Fibroblast of pulmonary artery (primary cell): Measurements from ENCODE around the gene FIBCD1.

Experiments
- DNase-seq: peaks from one replicate; pipeline ENCODE4 v3.0.0-alpha.2; 2010; ENCODE audit warnings: low read depth
- H3K4me3 ChIP-seq: replicated peaks from 2 replicates; pipeline ENCODE4 v1.5.1; 2011; ENCODE audit warnings: low read depth, mild to moderate bottlenecking, control low read depth, low read length, moderate library complexity
- TF ChIP-seq, protein P1 (sequence below): IDR thresholded peaks from 2 replicates; pipeline ENCODE4 v1.5.1; 2011; ENCODE audit warnings: mild to moderate bottlenecking, control low read depth, low read length, inconsistent platforms; ENCODE audit errors: missing control alignments

FIBCD1 gene

DNA sequence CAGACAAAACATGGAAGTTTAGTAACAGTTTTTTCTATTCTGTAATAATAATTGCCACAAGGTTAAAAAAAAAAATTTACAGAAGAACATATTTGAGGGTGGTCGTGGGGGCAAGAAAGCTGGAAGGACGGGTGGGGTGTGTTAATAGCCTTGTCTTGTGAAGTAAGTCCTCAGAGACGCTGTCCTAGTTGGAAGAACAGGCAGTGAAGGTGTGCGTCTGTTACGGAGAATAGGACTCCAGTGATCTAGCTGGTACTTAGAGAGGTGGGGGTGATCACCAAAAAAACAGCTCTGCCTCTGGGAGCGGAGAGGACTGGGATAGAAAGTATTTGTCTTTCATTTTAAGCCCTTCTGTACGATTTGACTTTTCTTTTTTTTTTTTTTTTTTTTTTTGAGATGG, 86.2 kb downstream of the FIBCD1 start:
- no peak overlapping the region for H3K4me3 ChIP-seq
- DNase-seq: no peak
- TF ChIP-seq, protein P1, sequence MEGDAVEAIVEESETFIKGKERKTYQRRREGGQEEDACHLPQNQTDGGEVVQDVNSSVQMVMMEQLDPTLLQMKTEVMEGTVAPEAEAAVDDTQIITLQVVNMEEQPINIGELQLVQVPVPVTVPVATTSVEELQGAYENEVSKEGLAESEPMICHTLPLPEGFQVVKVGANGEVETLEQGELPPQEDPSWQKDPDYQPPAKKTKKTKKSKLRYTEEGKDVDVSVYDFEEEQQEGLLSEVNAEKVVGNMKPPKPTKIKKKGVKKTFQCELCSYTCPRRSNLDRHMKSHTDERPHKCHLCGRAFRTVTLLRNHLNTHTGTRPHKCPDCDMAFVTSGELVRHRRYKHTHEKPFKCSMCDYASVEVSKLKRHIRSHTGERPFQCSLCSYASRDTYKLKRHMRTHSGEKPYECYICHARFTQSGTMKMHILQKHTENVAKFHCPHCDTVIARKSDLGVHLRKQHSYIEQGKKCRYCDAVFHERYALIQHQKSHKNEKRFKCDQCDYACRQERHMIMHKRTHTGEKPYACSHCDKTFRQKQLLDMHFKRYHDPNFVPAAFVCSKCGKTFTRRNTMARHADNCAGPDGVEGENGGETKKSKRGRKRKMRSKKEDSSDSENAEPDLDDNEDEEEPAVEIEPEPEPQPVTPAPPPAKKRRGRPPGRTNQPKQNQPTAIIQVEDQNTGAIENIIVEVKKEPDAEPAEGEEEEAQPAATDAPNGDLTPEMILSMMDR: no peak
